ENCODE measurements around the gene FAM47E. TPM values are rescaled to one million over a fixed set of nuclear protein-coding genes. Genes with fewer than 3 reads are reported as not detected.

The FAM47E gene
- total RNA-seq, 1 donor from 2014 or later, result 0.92 TPM

- Mint-ChIP-seq H3K27ac (ENCODE audit: unreplicated experiment) (no peak overlapping the region), H3K4me1 (ENCODE audit: low read depth) (peaks cover 32% of the 10 kb centered on the region), H3K27me3 (ENCODE audit: low read depth) (no peaks in the 10 kb centered on the region), H3K36me3 (ENCODE audit: low read depth) (no peaks in the 10 kb centered on the region), H3K9me3 (ENCODE audit: low read depth) (no peaks in the 10 kb centered on the region), H3K4me3 (ENCODE audit: unreplicated experiment) (no peak overlapping the region)
- TF ChIP-seq CTCF (IDR thresholded peaks at IDR 0.05), result no peak
- DNase-seq (ENCODE audit: low spot score), result no peak
Observed at GRCh38 chr4:76216524-76216923, 35.0 kb upstream of the FAM47E start.

GRCh38 chr4:76216975-76217814, 34.3 kb upstream of the FAM47E start:
- TF ChIP-seq CTCF (IDR thresholded peaks at IDR 0.05), result no peak
- H3K4me3 Mint-ChIP-seq (ENCODE audit: unreplicated experiment), result no peak overlapping the region

GRCh38 chr4:76219299-76220055, 32.0 kb upstream of the FAM47E start:
- no peak overlapping the region for H3K4me3 Mint-ChIP-seq (ENCODE audit: unreplicated experiment)
- DNase-seq (ENCODE audit: low spot score), result no peak
- no peak for TF ChIP-seq CTCF (IDR thresholded peaks at IDR 0.05)
- no peaks in the 10 kb centered on the region for H3K9me3 Mint-ChIP-seq (ENCODE audit: low read depth)
- H3K36me3 Mint-ChIP-seq (ENCODE audit: low read depth), result no peaks in the 10 kb centered on the region
- H3K27me3 Mint-ChIP-seq (ENCODE audit: low read depth), result no peaks in the 10 kb centered on the region
- no peak overlapping the region for H3K27ac Mint-ChIP-seq (ENCODE audit: unreplicated experiment)
- peaks cover 10% of the 10 kb centered on the region for H3K4me1 Mint-ChIP-seq (ENCODE audit: low read depth)

More at GRCh38 chr4:76216975-76217814, 34.3 kb upstream of the FAM47E start:
- H3K36me3 Mint-ChIP-seq (ENCODE audit: low read depth), result no peaks in the 10 kb centered on the region
- DNase-seq (ENCODE audit: low spot score), result no peak
- H3K4me1 Mint-ChIP-seq (ENCODE audit: low read depth), result peaks cover 25% of the 10 kb centered on the region
- no peaks in the 10 kb centered on the region for H3K27me3 Mint-ChIP-seq (ENCODE audit: low read depth)
- no peaks in the 10 kb centered on the region for H3K9me3 Mint-ChIP-seq (ENCODE audit: low read depth)
- H3K27ac Mint-ChIP-seq (ENCODE audit: unreplicated experiment), result no peak overlapping the region

DNA sequence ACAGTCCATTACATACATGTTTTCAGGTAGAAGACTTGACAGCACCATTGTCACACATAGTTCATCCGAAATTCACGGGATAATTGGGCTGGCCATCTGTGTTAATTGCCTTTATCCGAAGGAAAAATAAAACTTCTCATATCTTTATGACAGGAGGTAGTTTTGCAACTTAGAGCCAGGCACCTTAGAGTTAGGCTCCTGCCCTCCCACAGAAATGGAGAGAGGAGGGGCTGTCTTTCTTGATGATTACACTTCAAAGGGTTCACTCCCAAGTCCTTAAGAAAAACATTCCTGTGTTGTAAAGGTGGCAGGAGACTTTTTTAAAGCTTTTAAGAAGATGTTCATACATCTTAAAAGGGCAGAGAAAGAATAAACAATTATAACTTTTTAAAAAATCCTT, 27.4 kb upstream of the FAM47E start:
- no peak overlapping the region for H3K4me3 Mint-ChIP-seq (ENCODE audit: unreplicated experiment)
- H3K4me1 Mint-ChIP-seq (ENCODE audit: low read depth), result peaks cover 4% of the 10 kb centered on the region
- no peak for DNase-seq (ENCODE audit: low spot score)
- H3K36me3 Mint-ChIP-seq (ENCODE audit: low read depth), result peaks cover 3% of the 10 kb centered on the region
- H3K9me3 Mint-ChIP-seq (ENCODE audit: low read depth), result peaks cover 16% of the 10 kb centered on the region
- H3K27ac Mint-ChIP-seq (ENCODE audit: unreplicated experiment), result no peak overlapping the region
- no peaks in the 10 kb centered on the region for H3K27me3 Mint-ChIP-seq (ENCODE audit: low read depth)
- TF ChIP-seq CTCF (IDR thresholded peaks at IDR 0.05), result no peak

- Mint-ChIP-seq H3K36me3 (ENCODE audit: low read depth) (peaks cover 3% of the 10 kb centered on the region), H3K4me3 (ENCODE audit: unreplicated experiment) (no peak overlapping the region), H3K9me3 (ENCODE audit: low read depth) (peaks cover 22% of the 10 kb centered on the region), H3K27ac (ENCODE audit: unreplicated experiment) (no peak overlapping the region), H3K4me1 (ENCODE audit: low read depth) (no peaks in the 10 kb centered on the region), H3K27me3 (ENCODE audit: low read depth) (no peaks in the 10 kb centered on the region)
- TF ChIP-seq CTCF (IDR thresholded peaks at IDR 0.05), result no peak
- DNase-seq (ENCODE audit: low spot score), result no peak
Observed at GRCh38 chr4:76226418-76226817, 25.1 kb upstream of the FAM47E start.

All from chondrocyte (in vitro differentiated cells).